ENCODE measurements around the gene MAP1S. TPM values are rescaled to one million over a fixed set of nuclear protein-coding genes. Genes with fewer than 3 reads are reported as not detected.
A peak's percentile ranks its signal among the peaks of the same experiment; 100 is the strongest.

MAP1S gene
- total RNA-seq, 1 donor from 2014 or later: 80.5 TPM

DNA sequence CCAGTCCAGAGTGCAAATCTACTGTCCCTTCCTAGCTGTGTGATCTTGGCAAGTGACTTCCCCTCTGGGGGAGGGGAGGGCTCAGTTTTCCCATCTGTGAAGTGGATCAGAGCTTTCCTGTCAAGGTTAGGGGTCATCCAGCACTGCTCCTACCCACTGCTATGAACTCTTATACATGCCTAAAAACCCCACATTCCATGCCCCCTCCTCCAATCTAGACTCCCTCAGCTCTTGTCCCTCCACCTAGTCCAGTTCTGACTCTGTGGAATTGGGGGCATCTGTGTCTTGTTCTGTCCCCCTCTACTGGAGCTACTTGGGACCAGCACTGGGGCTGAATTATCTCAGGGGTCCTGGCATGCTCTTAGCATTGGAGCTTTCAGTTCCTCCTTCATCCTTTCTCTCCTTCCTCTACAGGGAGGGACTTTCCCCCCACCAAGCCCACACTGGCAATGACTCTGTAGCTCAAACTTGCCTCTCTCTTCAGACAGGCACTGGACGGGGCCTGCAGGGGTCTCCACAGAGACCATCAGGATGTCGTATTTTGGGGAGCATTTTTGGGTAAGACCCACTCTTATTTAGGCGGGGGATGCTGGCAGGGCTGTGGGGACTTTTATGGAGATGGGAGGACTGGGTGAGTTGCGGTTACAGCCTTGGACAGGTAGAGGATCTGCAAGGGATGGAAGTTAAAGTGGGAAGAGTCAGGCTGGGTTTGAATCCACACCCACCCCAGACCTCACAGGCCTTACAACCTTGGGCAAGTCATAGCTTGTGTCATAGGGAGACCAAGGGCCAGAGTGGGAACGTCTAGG lies 35.6 kb downstream of the MAP1S start:
- POLR2A ChIA-PET: interaction anchor here (0.6 to 7.1 kb wide), 28 partner anchors 10 to 1169 kb away, joined by 3 to 109 read pairs (median 5); partner anchors contain the start of genes BST2, CCDC124, COPE and JAK3
- peak; percentile 72 for ATAC-seq (ENCODE audit: low read depth)

DNA sequence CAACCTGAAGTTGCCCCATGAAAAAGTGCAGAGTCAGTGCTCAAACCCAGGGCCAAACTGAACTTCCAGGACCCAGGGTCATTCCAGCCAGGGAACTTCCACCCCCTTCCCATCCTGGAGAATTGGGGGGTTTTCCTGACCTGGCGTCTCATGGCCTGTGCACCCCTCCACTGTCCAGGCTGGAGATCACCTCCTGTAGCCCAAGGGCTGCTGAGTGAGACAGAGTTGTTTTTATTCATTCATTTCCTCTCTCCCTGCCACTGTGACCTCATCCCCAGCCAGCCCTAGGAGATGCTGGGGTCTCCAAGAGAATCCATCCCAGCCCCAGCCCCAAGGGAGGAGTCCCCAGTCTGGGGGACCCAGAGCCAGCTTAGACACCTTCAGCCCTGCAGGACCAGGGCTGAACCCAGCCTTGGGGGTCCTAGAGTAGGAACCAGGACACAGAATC lies 36.2 kb downstream of the MAP1S start:
- CTCF ChIA-PET: interaction anchor here (0.8 to 3.5 kb wide), 21 partner anchors 8 to 183 kb away, joined by 3 to 50 read pairs (median 8); partner anchors contain the start of genes CCDC124, JAK3, MAP1S and RPL18A
- Mint-ChIP-seq H3K27me3 (no peaks in the 10 kb centered on the region), H3K27ac (peak overlapping the region; percentile 90), H3K4me3 (peak overlapping the region; percentile 79), H3K36me3 (ENCODE audit: low read depth) (peaks cover 50% of the 10 kb centered on the region), H3K9me3 (no peaks in the 10 kb centered on the region), H3K4me1 (peaks cover 84% of the 10 kb centered on the region)
- intact Hi-C loops (cut with micrococcal nuclease): loop anchor here (1.0 to 10.0 kb wide), 7 partner anchors 8 to 421 kb away; partner anchors contain the start of genes ANO8, ARRDC2, GTPBP3 and MAP1S
- ATAC-seq (ENCODE audit: low read depth): no peak
- TF ChIP-seq, protein P1, sequence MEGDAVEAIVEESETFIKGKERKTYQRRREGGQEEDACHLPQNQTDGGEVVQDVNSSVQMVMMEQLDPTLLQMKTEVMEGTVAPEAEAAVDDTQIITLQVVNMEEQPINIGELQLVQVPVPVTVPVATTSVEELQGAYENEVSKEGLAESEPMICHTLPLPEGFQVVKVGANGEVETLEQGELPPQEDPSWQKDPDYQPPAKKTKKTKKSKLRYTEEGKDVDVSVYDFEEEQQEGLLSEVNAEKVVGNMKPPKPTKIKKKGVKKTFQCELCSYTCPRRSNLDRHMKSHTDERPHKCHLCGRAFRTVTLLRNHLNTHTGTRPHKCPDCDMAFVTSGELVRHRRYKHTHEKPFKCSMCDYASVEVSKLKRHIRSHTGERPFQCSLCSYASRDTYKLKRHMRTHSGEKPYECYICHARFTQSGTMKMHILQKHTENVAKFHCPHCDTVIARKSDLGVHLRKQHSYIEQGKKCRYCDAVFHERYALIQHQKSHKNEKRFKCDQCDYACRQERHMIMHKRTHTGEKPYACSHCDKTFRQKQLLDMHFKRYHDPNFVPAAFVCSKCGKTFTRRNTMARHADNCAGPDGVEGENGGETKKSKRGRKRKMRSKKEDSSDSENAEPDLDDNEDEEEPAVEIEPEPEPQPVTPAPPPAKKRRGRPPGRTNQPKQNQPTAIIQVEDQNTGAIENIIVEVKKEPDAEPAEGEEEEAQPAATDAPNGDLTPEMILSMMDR (IDR thresholded peaks at IDR 0.05): no peak
- POLR2A ChIA-PET: interaction anchor here (0.6 to 7.1 kb wide), 15 partner anchors 9 to 350 kb away, joined by 3 to 109 read pairs (median 9); partner anchors contain the start of genes BST2, JAK3, MAP1S and RPL18A
- no peak for DNase-seq

More for the DNA sequence above, 35.6 kb downstream of the MAP1S start:
- TF ChIP-seq, protein P1 (IDR thresholded peaks at IDR 0.05): no peak
- H3K4me3 Mint-ChIP-seq: peak overlapping the region; percentile 79
- intact Hi-C loops (cut with micrococcal nuclease): loop anchor here (1.0 to 10.0 kb wide), 7 partner anchors 8 to 420 kb away; partner anchors contain the start of genes ANO8, ARRDC2, GTPBP3 and MAP1S
- no peak for DNase-seq
- no peaks in the 10 kb centered on the region for H3K9me3 Mint-ChIP-seq
- peaks cover 46% of the 10 kb centered on the region for H3K36me3 Mint-ChIP-seq (ENCODE audit: low read depth)
- CTCF ChIA-PET: interaction anchor here (0.7 to 3.5 kb wide), 25 partner anchors 9 to 183 kb away, joined by 3 to 50 read pairs (median 7); partner anchors contain the start of genes CCDC124, JAK3, MAP1S and RPL18A
- H3K27me3 Mint-ChIP-seq: no peaks in the 10 kb centered on the region
- H3K4me1 Mint-ChIP-seq: peaks cover 84% of the 10 kb centered on the region
- peak overlapping the region; percentile 90 for H3K27ac Mint-ChIP-seq

DNA sequence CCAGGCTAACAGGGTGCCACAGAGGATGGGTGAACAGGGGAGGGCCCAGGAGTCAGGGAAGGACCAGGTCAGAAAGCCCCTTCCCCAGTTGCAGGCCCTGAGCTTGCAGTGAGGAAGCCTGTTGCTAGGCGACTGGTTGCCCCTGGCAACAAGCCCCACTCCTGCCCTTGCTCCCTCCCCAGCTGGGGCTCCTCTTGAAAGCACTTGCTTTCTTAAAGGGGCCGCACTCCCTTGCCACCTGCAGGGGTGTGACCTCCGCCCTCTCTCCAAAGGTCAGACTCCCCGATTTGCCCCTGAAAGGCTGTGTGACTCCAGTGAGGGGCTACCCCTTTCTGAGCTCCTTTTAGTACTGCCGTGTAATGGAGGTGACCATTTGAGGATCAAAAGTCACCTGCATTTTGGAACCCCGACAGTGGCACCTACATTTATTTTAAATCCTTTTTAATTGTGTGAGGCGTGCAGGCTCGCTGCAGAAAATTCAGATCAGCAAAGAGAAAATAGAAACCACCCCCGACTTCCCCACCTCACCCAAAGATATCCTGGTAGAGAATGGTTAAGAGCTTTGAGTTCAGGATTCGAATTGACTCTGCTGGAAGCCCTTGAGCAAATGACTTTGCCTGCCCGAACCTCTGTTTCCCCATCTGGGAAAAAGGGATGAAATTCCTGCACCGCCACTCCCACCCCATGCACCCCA lies 36.8 kb downstream of the MAP1S start:
- H3K27me3 Mint-ChIP-seq: no peaks in the 10 kb centered on the region
- peaks cover 56% of the 10 kb centered on the region for H3K36me3 Mint-ChIP-seq (ENCODE audit: low read depth)
- DNase-seq (peak; percentile 61), ATAC-seq (ENCODE audit: low read depth) (no peak)
- H3K4me3 Mint-ChIP-seq: peak overlapping the region; percentile 46
- TF ChIP-seq, protein P1 (IDR thresholded peaks at IDR 0.05): no peak
- intact Hi-C loops (cut with micrococcal nuclease): loop anchor here (1.0 to 10.0 kb wide), 7 partner anchors 9 to 421 kb away; partner anchors contain the start of genes ANO8, ARRDC2, GTPBP3 and MAP1S
- H3K4me1 Mint-ChIP-seq: peaks cover 84% of the 10 kb centered on the region
- ChIA-PET CTCF (interaction anchor here (2.0 to 3.5 kb wide), 5 partner anchors 11 to 176 kb away, joined by 8 to 50 read pairs (median 19); partner anchors contain the start of gene CCDC124), POLR2A (interaction anchor here (0.6 to 7.1 kb wide), 10 partner anchors 9 to 246 kb away, joined by 3 to 109 read pairs (median 6); partner anchors contain the start of genes JAK3 and RPL18A)
- peak overlapping the region; percentile 90 for H3K27ac Mint-ChIP-seq
- no peaks in the 10 kb centered on the region for H3K9me3 Mint-ChIP-seq

DNA sequence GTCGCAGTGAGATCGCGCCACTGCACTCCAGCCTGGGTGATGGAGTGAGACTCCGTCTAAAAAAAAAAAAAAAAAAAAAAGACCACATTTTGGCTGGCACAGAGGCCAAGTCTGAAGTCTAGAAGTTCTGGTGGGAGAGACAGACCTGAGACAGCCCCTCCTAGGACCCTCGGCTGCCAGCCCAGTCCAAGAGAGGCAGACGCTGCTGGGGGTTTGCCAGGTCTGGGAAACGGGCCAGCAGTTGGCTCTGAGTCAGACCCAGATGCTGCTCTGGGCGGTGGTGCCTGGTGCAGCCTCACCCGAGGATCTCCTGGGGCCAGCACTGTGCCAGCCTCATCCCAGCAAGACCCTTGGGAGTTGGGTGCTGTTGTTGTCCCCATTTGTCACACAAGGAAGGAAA lies 37.8 kb downstream of the MAP1S start:
- POLR2A ChIA-PET: interaction anchor here (0.7 to 1.1 kb wide), 2 partner anchors 36 to 247 kb away, joined by 5 to 6 read pairs; no protein-coding TSS in a partner anchor

More for the DNA sequence above, 37.8 kb downstream of the MAP1S start:
- no peaks in the 10 kb centered on the region for H3K9me3 Mint-ChIP-seq
- H3K4me1 Mint-ChIP-seq: peaks cover 75% of the 10 kb centered on the region
- H3K4me3 Mint-ChIP-seq: peak overlapping the region; percentile 15
- intact Hi-C loops (cut with micrococcal nuclease): loop anchor here (10.0 kb wide), 3 partner anchors 248 to 422 kb away; partner anchors contain the start of genes ANO8, ARRDC2, GTPBP3 and MAST3
- no peaks in the 10 kb centered on the region for H3K27me3 Mint-ChIP-seq
- peak overlapping the region; percentile 30 for H3K27ac Mint-ChIP-seq
- ATAC-seq (ENCODE audit: low read depth) (no peak), DNase-seq (no peak)
- TF ChIP-seq, protein P1 (IDR thresholded peaks at IDR 0.05): no peak
- H3K36me3 Mint-ChIP-seq (ENCODE audit: low read depth): peaks cover 56% of the 10 kb centered on the region
- CTCF ChIA-PET: interaction anchor here (1.8 kb wide), 1 partner anchor 9 kb away, joined by 9 read pairs; no protein-coding TSS in a partner anchor

Data from activated B cell treated with CpG ODN at 0.5 μM for 24 hours (primary cell).